Measurements from ENCODE around the gene RRAS.
"Not testable (repeated sequence)": the region's sequence is repeated elsewhere in the genome, so short reads cannot be mapped to it uniquely, and the experiment has no call there.

Gene RRAS

GRCh38 chr19:49626226-49626625 is 13.7 kb downstream of the RRAS start:
- DNase-seq: no peak

DNA sequence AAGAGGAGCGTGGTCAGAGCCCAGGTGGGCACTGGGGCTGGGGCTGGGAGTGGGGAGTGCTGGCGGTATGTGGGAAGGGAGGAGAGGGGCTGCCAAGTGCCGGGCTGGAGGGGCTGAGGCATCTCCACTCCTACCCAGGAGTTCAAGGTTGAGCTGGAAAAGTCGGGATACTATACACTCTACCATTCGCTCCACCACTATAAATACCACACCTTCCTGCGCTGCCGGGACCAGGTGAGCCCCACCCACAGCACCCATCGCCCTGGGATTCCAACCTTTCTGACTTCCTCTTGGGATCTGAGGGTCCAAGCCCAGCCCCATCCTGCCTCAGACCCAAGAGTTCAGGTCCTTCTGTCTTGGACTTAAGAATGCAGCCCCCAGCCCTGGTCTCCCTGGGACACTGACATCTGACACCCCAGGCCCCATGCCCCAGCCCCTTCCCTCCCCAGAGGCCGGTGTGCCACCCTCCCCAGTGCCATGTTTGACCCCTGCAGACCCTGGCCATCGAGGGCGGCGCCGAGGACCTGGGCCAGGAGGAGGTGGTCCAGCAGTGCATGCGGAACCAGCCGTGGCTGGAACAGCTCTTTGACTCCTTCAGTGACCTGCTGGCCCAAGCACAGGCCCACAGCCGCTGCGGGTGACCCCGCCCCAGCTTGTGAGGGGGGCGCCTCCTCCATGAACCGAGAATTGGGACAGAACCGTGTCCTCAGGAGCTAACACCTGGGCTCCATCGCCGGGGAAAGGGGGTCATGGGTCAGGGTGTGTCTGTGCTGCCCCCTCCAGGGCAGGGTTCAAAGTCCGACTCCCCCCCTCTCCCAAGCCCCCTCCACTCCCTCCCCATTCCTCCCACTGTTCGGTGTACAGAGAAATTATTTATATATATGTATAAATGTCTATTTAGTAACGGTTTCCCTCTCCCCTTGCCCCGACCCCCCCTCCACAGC is 14.7 kb downstream of the RRAS start:
- no peak for DNase-seq

GRCh38 chr19:49617860-49618259 is 22.1 kb downstream of the RRAS start:
- not testable (repeated sequence) for DNase-seq

DNA sequence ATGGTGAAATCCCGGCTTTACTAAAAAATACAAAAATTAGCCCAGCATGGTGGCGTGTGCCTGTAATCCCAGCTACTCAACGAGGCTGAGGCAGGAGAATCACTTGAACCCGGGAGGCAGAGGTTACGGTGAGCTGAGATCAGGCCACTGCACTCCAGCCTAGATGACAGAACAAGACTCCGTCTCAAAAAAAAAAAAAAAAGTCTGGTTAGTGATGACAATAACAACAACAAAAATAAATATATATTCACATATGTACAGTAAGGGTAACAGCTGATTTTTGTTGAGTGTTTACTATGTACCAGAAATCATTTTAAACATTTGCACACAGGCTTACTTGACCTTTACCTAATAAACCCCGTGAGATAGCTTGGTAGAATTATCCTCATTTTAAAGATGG is 23.0 kb downstream of the RRAS start:
- DNase-seq: no peak

GRCh38 chr19:49616532-49616931 is 23.4 kb downstream of the RRAS start:
- no peak for DNase-seq

- no peak for DNase-seq
These were observed 24.1 kb downstream of the RRAS start for GRCh38 chr19:49615861-49616260.

GRCh38 chr19:49614096-49614833 is 25.7 kb downstream of the RRAS start:
- DNase-seq: no peak

GRCh38 chr19:49613374-49613773 is 26.6 kb downstream of the RRAS start:
- peak; percentile 16 for DNase-seq

DNA sequence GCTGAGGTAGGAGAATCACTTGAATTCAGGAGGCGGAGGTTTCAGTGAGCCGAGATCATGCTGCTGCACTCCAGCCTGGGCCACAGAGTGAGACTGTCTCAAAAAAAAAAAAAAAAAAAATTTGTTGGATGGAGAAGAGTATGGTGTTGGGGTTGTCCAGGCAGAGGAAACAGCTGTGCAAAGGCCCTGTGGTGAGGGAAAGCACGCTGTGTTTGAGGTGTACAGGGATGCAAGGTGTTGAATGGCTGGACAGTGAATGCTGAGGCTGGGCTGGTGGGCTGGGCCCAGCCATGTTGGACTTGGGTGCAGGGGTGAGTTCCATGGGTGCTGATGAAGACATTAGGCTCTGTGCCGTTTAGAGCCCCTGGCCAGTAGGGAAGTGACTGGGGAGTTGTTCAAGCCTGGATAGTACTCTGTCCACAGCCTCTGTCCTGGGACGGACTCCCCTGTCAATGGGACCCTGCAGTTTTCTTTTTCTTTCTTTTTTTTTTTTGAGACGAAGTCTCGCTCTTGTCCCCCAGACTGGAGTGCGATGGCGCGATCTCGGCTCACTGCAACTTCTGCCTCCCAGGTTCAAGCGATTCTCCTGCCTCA is 30.3 kb downstream of the RRAS start:
- DNase-seq: no peak

DNA sequence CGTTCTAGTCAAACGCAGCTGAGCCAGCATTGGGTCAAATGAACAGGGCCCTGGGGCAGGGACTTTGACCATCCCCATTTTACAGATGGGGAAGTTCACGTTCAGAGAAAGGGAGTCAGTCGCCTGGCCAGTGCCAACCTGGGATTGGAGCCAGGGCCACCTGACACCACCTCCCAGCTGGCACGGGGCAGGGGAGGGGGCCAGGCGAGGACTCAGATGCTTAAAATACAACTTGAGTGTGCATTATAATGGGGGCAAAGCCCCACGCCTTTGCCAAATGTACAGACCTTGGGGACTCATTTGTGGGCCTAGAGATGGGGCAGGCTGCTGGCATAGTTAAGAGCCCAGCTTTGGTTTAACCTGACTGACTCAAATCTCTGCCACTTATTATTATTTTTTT is 34.3 kb downstream of the RRAS start:
- no peak for DNase-seq

DNA sequence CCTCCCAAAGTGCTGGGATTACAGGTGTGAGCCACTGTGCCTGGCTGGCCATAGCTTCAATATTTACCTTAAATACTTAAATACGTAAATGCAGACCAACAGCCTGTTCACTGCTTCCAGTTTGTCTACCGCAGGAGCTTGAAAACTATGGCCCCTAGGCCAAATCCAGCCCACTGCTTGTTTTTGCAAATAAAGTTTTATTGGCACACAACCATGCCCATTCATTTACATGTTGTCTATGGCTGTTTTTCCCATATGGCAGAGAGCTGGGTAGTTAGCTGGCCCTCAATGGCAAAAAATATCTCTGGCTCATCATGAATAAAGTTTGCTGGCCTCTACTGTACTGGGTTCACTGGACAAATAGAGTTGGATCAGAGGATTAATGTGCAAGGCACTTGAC is 37.1 kb downstream of the RRAS start:
- no peak for DNase-seq

DNA sequence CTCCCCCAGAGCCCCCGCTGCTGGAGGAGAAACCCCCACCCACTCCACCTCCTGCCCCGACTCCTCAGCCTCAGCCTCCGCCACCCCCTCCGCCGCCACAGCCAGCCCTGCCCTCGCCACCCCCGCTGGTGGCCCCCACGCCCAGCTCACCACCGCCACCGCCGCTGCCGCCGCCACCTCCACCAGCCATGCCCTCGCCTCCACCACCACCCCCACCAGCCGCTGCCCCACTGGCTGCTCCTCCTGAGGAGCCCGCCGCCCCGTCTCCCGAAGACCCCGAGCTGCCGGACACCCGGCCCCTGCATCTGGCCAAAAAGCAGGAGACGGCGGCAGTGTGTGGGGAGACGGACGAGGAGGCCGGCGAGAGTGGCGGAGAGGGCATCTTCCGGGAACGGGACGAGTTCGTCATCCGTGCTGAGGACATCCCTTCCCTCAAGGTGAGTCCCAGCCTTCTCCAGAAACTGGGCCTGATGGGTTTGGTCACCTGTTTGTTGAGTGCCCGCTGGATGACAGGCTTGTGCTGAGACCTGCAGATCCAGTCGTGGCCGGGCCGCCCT is 38.4 kb downstream of the RRAS start:
- DNase-seq: no peak

GRCh38 chr19:49599378-49600295 is 40.3 kb downstream of the RRAS start:
- DNase-seq: no peak

DNA sequence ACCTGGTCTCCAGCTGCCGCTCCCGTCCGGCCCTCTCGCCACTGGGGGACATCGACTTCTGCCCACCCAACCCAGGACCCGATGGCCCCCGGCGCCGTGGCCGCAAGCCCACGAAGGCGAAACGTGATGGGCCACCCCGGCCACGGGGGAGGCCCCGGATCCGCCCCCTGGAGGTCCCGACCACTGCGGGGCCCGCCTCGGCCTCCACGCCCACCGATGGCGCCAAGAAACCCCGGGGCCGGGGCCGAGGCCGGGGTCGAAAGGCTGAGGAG is 42.3 kb downstream of the RRAS start:
- DNase-seq: no peak

DNA sequence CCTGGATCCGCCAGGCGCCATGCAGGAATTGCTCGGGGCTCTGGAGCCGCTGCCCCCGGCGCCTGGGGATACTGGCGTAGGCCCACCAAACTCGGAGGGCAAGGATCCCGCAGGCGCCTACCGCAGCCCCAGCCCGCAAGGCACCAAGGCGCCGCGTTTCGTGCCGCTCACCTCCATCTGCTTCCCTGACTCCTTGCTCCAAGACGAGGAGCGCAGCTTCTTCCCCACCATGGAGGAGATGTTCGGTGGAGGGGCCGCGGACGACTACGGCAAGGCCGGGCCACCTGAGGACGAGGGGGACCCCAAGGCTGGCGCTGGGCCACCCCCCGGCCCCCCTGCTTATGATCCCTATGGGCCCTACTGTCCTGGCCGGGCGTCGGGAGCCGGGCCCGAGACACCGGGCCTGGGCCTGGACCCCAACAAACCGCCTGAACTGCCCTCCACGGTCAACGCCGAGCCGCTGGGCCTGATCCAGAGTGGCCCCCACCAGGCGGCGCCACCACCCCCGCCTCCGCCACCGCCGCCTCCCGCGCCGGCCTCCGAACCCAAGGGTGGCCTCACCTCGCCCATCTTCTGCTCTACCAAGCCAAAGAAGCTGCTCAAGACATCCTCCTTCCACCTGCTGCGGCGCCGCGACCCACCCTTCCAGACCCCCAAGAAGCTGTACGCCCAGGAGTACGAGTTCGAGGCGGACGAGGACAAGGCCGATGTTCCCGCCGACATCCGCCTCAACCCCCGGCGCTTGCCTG is 42.8 kb downstream of the RRAS start:
- no peak for DNase-seq

DNA sequence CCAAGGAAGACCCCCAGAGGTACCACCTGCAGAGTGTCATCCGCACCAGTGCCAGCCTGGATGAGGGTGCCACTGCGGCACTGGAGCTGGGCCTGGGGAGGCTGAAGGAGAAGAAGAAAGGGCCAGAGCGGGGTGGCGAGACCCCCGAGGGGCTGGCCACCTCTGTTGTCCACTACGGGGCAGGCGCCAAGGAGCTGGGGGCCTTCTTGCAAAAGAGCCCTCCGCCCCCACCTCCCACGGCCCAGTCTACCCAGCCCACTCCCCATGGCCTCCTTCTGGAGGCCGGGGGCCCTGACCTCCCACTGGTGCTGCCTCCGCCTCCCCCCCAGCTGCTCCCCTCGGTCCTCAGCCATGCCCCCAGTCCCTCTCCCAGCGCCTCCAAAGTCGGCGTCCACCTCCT is 43.5 kb downstream of the RRAS start:
- no peak for DNase-seq

GRCh38 chr19:49595819-49596404 is 44.0 kb downstream of the RRAS start:
- DNase-seq: no peak

- no peak for DNase-seq
These were observed 44.7 kb downstream of the RRAS start for GRCh38 chr19:49594993-49595818.

DNA sequence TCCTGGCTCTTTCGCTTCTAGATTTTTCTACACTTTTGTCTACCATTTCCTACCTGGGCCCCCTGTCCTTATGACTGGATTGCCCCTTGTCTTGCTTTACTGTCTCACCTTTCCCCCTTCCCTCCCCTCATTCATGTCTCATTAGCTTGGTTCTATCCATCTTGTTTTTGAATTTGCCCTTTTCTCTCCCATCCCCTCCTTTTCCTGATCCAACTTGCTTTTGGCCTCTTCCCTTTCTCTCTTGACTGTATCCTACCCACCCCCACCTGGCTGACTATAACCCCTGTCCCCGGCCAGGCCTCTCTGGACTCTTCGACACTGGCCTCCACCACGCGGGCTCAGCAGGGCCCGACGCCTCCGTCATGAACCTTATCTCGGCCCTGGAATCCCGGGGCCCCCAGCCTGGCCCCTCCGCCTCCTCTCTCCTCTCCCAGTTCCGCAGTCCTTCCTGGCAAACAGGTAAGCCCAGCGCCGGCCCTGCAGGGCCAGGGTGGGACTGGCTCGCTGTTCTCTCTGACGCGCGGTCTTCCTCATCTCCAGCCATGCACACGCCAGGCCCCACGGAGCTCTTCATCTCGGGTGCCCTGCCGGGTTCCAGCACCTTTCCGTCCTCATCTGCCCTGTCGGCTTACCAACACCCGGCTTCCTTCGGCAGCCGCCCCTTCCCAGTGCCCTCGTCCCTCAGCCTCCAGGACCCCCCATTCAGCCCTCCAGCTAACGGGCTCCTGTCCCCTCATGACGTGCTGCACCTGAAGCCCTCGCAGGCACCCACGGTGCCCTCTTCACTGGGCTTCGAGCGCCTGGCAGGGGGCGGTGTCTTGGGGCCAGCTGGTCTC is 45.6 kb downstream of the RRAS start:
- DNase-seq: no peak

Data from DMS79 (cell line).